MCF 10A (cell line): Measurements from ENCODE around the gene EGLN2. TPM values are rescaled to one million over a fixed set of nuclear protein-coding genes. Genes with fewer than 3 reads are reported as not detected.
"Not testable (repeated sequence)": the region's sequence is repeated elsewhere in the genome, so short reads cannot be mapped to it uniquely, and the experiment has no call there.

ENCODE experiments used
- BruUV-seq: library from RNA; stranded (reverse); fragments of 400-500 nt; replicated peaks from 2 replicates; lab custom pipeline; 2021; lab: Mats Ljungman, UMichigan
- CTCF ChIA-PET: fragments of 300-600 bp; sonication (Branson Sonifier 250); formaldehyde crosslinking; extraction: SDS; loops from one replicate; lab custom pipeline; 2021; ENCODE audit warnings: antibody characterized with exemption, inconsistent platforms; lab: Yijun Ruan, JAX
- POLR2A ChIA-PET: fragments of 300-600, 350-650 bp; sonication (Branson Sonifier 250); formaldehyde crosslinking; extraction: SDS; loops from one replicate; lab custom pipeline; 2020; ENCODE audit warnings: antibody characterized with exemption, inconsistent platforms; lab: Yijun Ruan, JAX
- DNase-seq: peaks from one replicate; pipeline ENCODE4 v3.0.0-alpha.2; 2018; ENCODE audit not compliant: unreplicated experiment
- H3K27ac Mint-ChIP-seq: one replicate; pipeline ENCODE4 v1.8.0; 2022; ENCODE audit warnings: mild to moderate bottlenecking, low read depth, mixed read lengths; ENCODE audit not compliant: unreplicated experiment
- H3K27me3 Mint-ChIP-seq: one replicate; pipeline ENCODE4 v1.8.0; 2022; ENCODE audit warnings: mixed read lengths; ENCODE audit not compliant: insufficient read depth, unreplicated experiment
- H3K36me3 Mint-ChIP-seq: one replicate; pipeline ENCODE4 v1.8.0; 2022; ENCODE audit warnings: mild to moderate bottlenecking, moderate library complexity, mixed read lengths; ENCODE audit not compliant: insufficient read depth, unreplicated experiment
- H3K4me1 Mint-ChIP-seq: one replicate; pipeline ENCODE4 v1.8.0; 2022; ENCODE audit warnings: mixed read lengths; ENCODE audit not compliant: insufficient read depth, unreplicated experiment
- H3K4me3 Mint-ChIP-seq: one replicate; pipeline ENCODE4 v1.8.0; 2022; ENCODE audit warnings: mild to moderate bottlenecking, moderate library complexity, mixed read lengths; ENCODE audit not compliant: unreplicated experiment
- H3K9me3 Mint-ChIP-seq: one replicate; pipeline ENCODE4 v1.8.0; 2022; ENCODE audit warnings: mixed read lengths; ENCODE audit not compliant: unreplicated experiment
- CTCF ChIP-seq: fragments of 200-600 bp; IDR thresholded peaks from one replicate; pipeline ENCODE4 v1.8.0; 2022; ENCODE audit warnings: antibody characterized with exemption, mild to moderate bottlenecking; ENCODE audit not compliant: unreplicated experiment
- intact Hi-C: fragments of 100-400 bp; cut with micrococcal nuclease; formaldehyde crosslinking; loops from 2 replicates; pipeline ENCODE4 v1.14.1; 2022
- total RNA-seq: library from RNA; stranded (reverse); gene quantifications from 2 replicates; pipeline ENCODE4 v1.2.3, GENCODE V29; 2022

The EGLN2 gene
- total RNA-seq, 1 experiment from 2014 or later: 55.6 TPM

- Mint-ChIP-seq H3K4me3 (peak overlapping the region; percentile 77), H3K27me3 (peaks cover 33% of the 10 kb centered on the region), H3K36me3 (peaks cover 11% of the 10 kb centered on the region), H3K27ac (peak overlapping the region; percentile 76), H3K4me1 (peaks cover 32% of the 10 kb centered on the region), H3K9me3 (no peaks in the 10 kb centered on the region)
- ChIA-PET POLR2A (interaction anchor here (0.7 kb wide), 1 partner anchor 95 kb away, joined by 3 read pairs; the partner anchor contains the start of genes COQ8B and ITPKC), CTCF (interaction anchor here (0.6 to 0.7 kb wide), 2 partner anchors 13 to 206 kb away, joined by 3 read pairs; no protein-coding TSS in a partner anchor)
- no peak for DNase-seq
- no peak for TF ChIP-seq CTCF
- intact Hi-C loops: no loop called here
- BruUV-seq: no TSS peak
Observed at GRCh38 chr19:40811478-40812341, 12.7 kb downstream of the EGLN2 start.

GRCh38 chr19:40812571-40812970, 13.6 kb downstream of the EGLN2 start:
- H3K36me3 Mint-ChIP-seq: peaks cover 11% of the 10 kb centered on the region
- H3K9me3 Mint-ChIP-seq, DNase-seq, intact Hi-C loops, BruUV-seq: not testable (repeated sequence)
- H3K4me3 Mint-ChIP-seq: peak overlapping the region; percentile 40
- peaks cover 33% of the 10 kb centered on the region for H3K27me3 Mint-ChIP-seq
- H3K27ac Mint-ChIP-seq: peak overlapping the region; percentile 29
- peaks cover 26% of the 10 kb centered on the region for H3K4me1 Mint-ChIP-seq
- POLR2A ChIA-PET: interaction anchor here (0.6 kb wide), 1 partner anchor 758 kb away, joined by 5 read pairs; no protein-coding TSS in a partner anchor
- CTCF ChIA-PET: interaction anchor here (0.7 kb wide), 1 partner anchor 12 kb away, joined by 3 read pairs; no protein-coding TSS in a partner anchor

- intact Hi-C loops: no loop called here
Observed at GRCh38 chr19:40813182-40813581, 14.2 kb downstream of the EGLN2 start.

GRCh38 chr19:40815223-40815622, 16.2 kb downstream of the EGLN2 start:
- POLR2A ChIA-PET: no interaction called here
- H3K4me1 Mint-ChIP-seq: peaks cover 38% of the 10 kb centered on the region

More at GRCh38 chr19:40813182-40813581, 14.2 kb downstream of the EGLN2 start:
- Mint-ChIP-seq H3K27ac (peak overlapping the region; percentile 29), H3K4me1 (peaks cover 29% of the 10 kb centered on the region), H3K4me3 (no peak overlapping the region), H3K36me3 (peaks cover 11% of the 10 kb centered on the region), H3K27me3 (peaks cover 33% of the 10 kb centered on the region), H3K9me3 (no peaks in the 10 kb centered on the region)
- POLR2A ChIA-PET: no interaction called here
- DNase-seq: no peak
- no TSS peak for BruUV-seq
- no peak for TF ChIP-seq CTCF
- CTCF ChIA-PET: no interaction called here

More at GRCh38 chr19:40815223-40815622, 16.2 kb downstream of the EGLN2 start:
- H3K36me3 Mint-ChIP-seq: peaks cover 5% of the 10 kb centered on the region
- no peak overlapping the region for H3K4me3 Mint-ChIP-seq
- H3K27ac Mint-ChIP-seq: no peak overlapping the region
- TF ChIP-seq CTCF: no peak
- CTCF ChIA-PET: no interaction called here
- H3K27me3 Mint-ChIP-seq: peaks cover 33% of the 10 kb centered on the region
- intact Hi-C loops: no loop called here
- no TSS peak for BruUV-seq
- no peak for DNase-seq
- no peaks in the 10 kb centered on the region for H3K9me3 Mint-ChIP-seq
